GM10266 (cell line): ENCODE measurements around the gene SMARCA4.

Source experiments
- DNase-seq: peaks from one replicate; pipeline ENCODE4 v3.0.0; 2012; ENCODE audit errors: extremely low spot score
- TF ChIP-seq, protein P1 (sequence below): IDR thresholded peaks from 2 replicates; pipeline ENCODE4 v1.5.1; 2012; ENCODE audit warnings: mild to moderate bottlenecking, low read depth; ENCODE audit not compliant: control insufficient read depth, insufficient read depth; ENCODE audit errors: missing control alignments

SMARCA4 gene

DNA sequence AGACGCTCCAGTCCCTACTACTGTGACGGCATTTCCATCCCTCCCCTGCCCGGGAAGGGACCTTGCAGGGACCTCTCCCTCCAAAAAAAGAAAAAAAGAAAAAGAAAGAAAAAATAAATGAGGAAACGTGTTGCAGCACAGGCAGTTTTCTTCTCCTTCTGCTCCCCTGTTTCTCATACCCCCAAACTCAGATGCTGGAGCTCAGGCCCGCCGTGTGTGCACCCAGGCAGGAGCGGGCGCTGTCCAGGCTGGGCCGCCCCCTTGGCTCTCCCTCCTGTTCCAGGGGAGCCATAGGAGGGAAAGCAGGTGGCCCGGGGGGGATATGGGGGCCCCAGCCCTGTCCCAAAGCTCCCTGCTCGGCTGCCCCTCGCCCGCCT is 38.2 kb upstream of the SMARCA4 start:
- no peak for DNase-seq
- TF ChIP-seq, protein P1, sequence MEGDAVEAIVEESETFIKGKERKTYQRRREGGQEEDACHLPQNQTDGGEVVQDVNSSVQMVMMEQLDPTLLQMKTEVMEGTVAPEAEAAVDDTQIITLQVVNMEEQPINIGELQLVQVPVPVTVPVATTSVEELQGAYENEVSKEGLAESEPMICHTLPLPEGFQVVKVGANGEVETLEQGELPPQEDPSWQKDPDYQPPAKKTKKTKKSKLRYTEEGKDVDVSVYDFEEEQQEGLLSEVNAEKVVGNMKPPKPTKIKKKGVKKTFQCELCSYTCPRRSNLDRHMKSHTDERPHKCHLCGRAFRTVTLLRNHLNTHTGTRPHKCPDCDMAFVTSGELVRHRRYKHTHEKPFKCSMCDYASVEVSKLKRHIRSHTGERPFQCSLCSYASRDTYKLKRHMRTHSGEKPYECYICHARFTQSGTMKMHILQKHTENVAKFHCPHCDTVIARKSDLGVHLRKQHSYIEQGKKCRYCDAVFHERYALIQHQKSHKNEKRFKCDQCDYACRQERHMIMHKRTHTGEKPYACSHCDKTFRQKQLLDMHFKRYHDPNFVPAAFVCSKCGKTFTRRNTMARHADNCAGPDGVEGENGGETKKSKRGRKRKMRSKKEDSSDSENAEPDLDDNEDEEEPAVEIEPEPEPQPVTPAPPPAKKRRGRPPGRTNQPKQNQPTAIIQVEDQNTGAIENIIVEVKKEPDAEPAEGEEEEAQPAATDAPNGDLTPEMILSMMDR: no peak

DNA sequence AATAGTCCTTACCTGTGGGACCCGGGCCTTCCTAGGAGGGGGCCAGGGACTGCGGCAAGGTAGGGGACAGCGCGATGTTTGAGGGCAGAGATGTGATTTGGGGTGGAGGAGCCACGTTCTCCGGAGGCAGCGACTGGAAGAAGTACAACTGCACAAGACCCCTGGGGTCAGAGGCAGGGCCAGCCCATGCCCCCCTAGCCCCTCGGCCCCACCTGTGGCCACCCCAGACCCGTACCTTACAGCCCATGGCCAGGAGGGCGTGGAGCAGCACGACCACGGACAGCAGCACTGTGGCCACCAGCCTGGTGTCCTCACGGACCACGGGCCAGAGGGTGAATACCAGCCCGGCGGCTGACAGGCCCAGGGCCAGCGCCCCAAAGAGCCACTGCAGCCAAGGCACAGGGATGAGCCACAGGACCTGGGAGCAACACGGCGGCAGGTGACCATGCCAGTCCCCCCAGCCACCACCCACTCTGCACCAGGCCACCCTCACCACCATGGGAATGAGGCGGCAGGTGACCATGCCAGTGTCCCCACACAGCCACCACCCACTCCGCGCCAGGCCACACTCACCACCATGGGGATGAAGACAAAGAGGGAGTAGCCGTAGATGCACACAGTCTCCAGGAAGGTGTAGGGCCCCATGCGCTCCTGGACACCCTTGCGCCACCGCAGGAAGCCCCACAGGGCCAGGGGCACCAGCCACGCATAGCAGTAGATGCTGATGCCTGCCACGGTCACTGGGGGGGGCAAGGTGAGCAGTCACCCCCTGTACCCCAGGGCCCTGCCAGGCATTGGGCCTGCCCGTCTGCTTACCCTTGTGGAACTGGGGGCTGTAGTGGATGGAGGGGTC is 37.3 kb upstream of the SMARCA4 start:
- TF ChIP-seq, protein P1: no peak
- no peak for DNase-seq

DNA sequence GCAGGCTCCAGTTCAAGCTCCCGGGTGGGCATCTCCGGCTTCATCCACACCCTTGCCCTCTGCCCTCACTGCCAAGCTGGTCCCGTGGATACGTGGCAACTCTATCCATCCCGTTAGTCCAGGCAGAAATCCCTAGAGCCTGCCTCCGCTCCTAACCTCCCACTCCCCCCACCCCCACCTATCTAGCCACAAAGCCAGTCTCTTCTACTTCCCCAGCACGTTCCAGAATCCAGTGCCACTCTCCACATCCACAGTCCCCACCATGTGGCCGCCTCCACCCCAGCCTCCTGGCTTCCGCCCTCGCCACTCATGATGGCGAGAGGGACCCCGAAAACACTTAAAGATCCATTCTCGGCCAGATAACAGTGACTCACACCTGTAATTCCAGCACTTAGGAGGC is 36.2 kb upstream of the SMARCA4 start:
- TF ChIP-seq, protein P1: no peak
- DNase-seq: no peak

DNA sequence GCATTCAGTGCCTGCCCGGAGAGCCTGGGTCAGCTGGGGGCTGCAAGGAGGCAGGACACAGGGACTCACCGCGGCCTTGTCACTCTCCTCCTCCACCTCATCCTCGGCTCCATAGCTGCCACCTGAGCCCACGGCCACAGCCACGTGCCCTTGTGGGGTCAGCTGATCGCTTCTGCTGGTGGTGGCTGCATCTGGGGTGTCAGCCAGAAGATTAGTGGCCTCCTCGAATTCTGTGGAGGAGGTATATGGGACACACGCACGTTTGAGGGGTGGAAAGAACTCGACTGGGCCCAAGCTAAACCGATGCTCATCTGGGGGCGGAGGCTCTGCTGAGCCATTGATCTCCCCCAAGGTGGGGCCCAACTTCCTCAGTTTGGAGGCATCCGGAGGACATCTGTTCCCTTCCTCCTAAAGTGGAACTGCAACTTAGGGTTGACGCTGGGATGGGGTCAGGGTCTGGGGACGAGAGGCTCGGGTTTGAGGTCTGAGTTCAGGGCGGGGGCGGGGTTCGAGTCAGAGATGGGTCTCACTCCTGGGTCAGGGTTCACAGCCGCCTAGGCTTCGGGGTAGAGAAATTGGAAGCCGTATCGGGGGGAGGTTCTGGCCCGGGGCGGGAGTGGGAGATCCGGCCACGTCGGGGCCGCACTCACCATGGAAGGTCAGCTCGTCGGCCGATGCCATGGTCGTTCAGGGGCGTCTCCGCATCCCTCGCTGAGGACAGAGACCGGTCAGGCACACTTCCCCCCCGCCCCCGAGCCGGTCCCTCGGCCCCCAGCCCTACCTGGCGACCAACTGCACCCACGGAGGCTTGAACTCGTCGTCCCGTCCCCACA is 32.9 kb upstream of the SMARCA4 start:
- TF ChIP-seq, protein P1: no peak
- DNase-seq: peak; percentile 53

DNA sequence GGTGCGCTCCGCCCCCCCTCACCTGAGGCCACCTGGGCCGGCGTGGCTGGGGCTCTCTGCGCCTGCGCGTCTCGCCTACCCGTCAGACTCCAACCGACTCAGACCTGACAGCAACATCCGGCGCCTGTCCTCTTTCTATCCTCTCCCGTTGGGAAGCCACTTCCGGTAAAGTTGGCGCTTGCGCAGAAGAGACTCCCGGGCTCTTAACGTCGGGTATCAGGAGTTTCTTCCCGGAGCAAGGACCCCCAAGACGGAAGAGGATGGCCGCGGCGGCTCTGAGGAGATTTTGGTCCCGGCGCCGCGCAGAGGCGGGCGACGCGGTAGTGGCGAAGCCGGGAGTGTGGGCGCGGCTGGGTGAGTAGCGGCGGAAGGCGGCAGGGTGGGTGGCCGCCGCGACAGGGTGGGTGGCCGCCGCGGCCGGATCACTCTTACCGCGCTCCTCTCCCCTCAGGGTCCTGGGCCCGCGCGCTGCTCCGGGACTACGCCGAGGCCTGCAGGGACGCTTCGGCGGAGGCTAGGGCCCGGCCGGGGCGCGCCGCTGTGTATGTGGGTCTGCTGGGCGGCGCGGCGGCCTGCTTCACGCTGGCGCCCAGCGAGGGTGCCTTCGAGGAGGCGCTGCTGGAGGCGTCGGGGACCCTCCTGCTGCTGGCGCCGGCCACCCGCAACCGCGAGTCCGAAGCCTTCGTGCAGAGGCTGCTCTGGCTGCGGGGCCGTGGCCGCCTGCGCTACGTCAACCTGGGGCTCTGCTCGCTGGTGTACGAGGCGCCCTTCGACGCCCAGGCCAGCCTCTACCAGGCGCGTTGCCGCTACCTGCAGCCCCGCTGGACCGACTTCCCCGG is 32.0 kb upstream of the SMARCA4 start, which contains the start of the genes TIMM29 and YIPF2:
TSS of gene TIMM29 (plus strand) at position 249 of the 839 bp plus-strand sequence. CDS start at position 261, 12 bp downstream.
TSS of gene YIPF2 (minus strand) at position 77 of the 839 bp plus-strand sequence. CDS start 229 bp downstream, outside the sequence.
- DNase-seq: peak; percentile 99
- TF ChIP-seq, protein P1: no peak

DNA sequence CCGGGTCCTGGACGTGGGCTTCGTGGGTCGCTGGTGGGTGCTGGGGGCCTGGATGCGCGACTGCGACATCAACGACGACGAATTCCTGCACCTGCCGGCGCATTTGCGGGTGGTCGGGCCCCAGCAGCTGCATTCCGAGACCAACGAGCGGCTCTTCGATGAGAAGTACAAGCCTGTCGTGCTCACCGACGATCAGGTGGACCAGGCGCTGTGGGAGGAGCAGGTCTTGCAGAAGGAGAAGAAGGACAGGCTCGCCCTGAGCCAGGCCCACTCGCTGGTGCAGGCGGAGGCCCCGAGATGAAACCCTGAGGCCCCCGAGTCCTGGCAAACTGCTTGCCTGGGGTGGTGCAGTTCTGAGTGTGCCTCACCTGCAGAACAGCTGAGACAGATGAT is 31.4 kb upstream of the SMARCA4 start:
- no peak for DNase-seq
- TF ChIP-seq, protein P1: no peak
